Effector memory CD4-positive, alpha-beta T cell (primary cell): ENCODE data around the gene PTPRN2.

Experiments
- DNase-seq, 3 donors: peaks; one replicate each; pipeline ENCODE4 v3.0.0-alpha.2; 2020
- H3K27ac ChIP-seq: 2 replicates; pipeline ENCODE4 v1.7.0; 2013; ENCODE audit warnings: mild to moderate bottlenecking, low read length, moderate library complexity; ENCODE audit not compliant: insufficient read depth, poor library complexity, severe bottlenecking
- H3K27me3 ChIP-seq: replicated peaks from 2 replicates; pipeline ENCODE4 v1.7.0; 2013; ENCODE audit warnings: mild to moderate bottlenecking, low read length; ENCODE audit not compliant: insufficient read depth, control insufficient read depth, poor library complexity, severe bottlenecking
- H3K36me3 ChIP-seq: 2 replicates; pipeline ENCODE4 v1.7.0; 2013; ENCODE audit warnings: mild to moderate bottlenecking, low read length, moderate library complexity; ENCODE audit not compliant: control insufficient read depth, insufficient read depth
- H3K4me1 ChIP-seq: 2 replicates; pipeline ENCODE4 v1.7.0; 2013; ENCODE audit warnings: low read length, mild to moderate bottlenecking; ENCODE audit not compliant: control insufficient read depth, insufficient read depth, poor library complexity, severe bottlenecking
- H3K4me3 ChIP-seq: 2 replicates; pipeline ENCODE4 v1.7.0; 2013; ENCODE audit warnings: low read length, low read depth, mild to moderate bottlenecking; ENCODE audit not compliant: insufficient read depth, poor library complexity, severe bottlenecking
- H3K9me3 ChIP-seq: 2 replicates; pipeline ENCODE4 v1.7.0; 2013; ENCODE audit warnings: mild to moderate bottlenecking, low read length, moderate library complexity; ENCODE audit not compliant: control insufficient read depth

The PTPRN2 gene

GRCh38 chr7:157844611-157845010, 743.0 kb downstream of the PTPRN2 start:
- no peak overlapping the region for H3K27ac ChIP-seq
- H3K36me3 ChIP-seq: no peaks in the 10 kb centered on the region
- no peaks in the 10 kb centered on the region for H3K27me3 ChIP-seq
- no peak overlapping the region for H3K4me3 ChIP-seq
- H3K9me3 ChIP-seq: no peaks in the 10 kb centered on the region
- DNase-seq: no peak
- H3K4me1 ChIP-seq: no peaks in the 10 kb centered on the region

DNA sequence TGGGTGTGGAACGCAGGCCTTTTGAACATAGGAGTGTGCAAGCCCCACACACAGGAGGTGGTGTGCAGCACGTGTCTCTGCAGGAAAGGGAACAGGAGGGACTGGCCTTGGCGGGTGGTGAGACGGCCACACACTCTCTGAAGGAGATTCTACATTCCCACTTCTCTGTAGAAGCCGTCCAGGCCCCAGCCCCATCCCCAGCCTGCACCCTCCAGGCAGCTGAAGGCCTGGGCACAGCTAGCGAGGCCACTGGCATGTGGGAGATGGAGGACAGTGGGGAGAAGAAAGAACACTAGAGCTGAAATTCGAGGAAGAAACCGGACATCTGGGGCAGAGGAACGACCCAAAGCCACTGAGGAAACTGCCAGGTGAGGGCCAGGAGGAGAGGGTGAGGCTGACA, 743.5 kb downstream of the PTPRN2 start:
- H3K36me3 ChIP-seq: no peaks in the 10 kb centered on the region
- no peaks in the 10 kb centered on the region for H3K27me3 ChIP-seq
- no peaks in the 10 kb centered on the region for H3K9me3 ChIP-seq
- H3K4me3 ChIP-seq: no peak overlapping the region
- no peak overlapping the region for H3K27ac ChIP-seq
- H3K4me1 ChIP-seq: no peaks in the 10 kb centered on the region
- no peak for DNase-seq

GRCh38 chr7:157843336-157844140, 744.1 kb downstream of the PTPRN2 start:
- H3K4me1 ChIP-seq: no peaks in the 10 kb centered on the region
- H3K4me3 ChIP-seq: no peak overlapping the region
- DNase-seq: no peak
- no peaks in the 10 kb centered on the region for H3K36me3 ChIP-seq
- H3K27me3 ChIP-seq: no peaks in the 10 kb centered on the region
- no peak overlapping the region for H3K27ac ChIP-seq
- no peaks in the 10 kb centered on the region for H3K9me3 ChIP-seq

DNA sequence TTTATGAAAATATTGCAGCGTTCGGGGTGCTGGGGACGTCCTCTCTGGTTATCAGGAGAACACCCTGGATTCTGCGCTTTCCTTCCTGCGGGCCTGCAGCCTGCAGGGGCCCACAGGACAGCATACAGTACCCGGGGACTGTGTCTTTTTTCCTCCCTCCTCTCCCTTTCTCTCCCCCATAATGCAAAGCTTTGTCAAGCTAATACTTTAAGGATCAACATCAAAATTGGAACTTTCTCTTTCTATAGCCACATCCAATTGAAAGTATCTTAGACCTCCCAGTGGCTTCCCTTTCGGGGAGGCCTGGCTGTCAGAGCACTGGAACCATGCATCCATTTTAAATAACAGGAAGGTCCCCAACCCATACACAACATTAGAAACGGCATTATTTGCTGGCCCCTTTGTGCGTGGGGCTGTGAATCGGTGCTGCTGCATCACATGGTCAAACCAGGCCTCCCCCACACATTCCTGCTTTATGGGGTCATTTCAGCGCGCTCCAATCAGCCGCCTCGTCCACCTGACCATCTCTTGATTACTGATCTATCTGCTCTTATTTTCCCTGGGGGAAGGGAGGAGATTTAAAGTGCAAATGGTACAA, 745.8 kb downstream of the PTPRN2 start:
- H3K36me3 ChIP-seq: no peaks in the 10 kb centered on the region
- DNase-seq: no peak
- no peak overlapping the region for H3K4me3 ChIP-seq
- H3K27me3 ChIP-seq: no peaks in the 10 kb centered on the region
- no peaks in the 10 kb centered on the region for H3K4me1 ChIP-seq
- H3K27ac ChIP-seq: no peak overlapping the region
- no peaks in the 10 kb centered on the region for H3K9me3 ChIP-seq

DNA sequence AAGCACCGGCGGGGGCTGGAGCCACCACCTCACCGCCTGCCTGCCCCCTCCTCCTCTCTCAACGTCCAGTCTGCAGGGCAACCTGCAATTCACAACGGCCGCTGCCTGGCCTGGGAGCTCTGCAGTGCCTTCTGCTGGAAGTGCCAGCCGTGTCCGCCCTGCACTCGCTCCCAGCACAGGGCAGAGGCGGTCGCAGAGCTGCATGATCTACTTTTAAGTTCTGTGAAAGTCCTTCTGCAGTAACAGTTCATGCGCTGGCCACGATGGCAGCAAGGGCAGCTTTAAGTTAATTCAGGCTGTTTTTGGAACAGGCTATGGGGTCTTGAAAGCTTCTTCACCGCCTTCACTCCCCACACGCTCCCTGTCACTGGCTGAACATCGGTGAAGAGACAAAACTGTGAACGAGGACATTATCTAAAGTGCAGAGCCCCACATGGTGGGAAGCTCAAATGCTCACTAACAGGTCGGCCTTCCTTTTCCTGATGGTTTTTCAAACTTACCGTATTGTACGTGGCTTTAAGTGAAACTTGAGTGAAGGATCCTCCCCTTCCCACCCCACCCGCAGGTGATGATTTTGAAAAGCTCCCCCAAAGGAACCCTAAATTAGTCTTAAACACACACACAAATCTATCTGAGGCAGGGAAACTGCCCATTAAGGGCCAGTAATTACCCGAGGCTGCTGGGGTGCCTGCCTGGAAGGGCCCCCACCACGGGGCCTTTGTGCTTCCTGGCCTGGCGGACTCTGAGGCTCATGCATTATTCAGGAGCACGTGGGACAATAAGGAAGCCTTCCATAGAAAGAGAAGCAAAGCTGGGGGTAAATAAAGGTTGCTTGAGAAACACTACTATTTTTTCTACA, 746.5 kb downstream of the PTPRN2 start:
- no peaks in the 10 kb centered on the region for H3K36me3 ChIP-seq
- no peak overlapping the region for H3K4me3 ChIP-seq
- no peak overlapping the region for H3K27ac ChIP-seq
- no peaks in the 10 kb centered on the region for H3K27me3 ChIP-seq
- H3K4me1 ChIP-seq: no peaks in the 10 kb centered on the region
- DNase-seq: no peak
- H3K9me3 ChIP-seq: no peaks in the 10 kb centered on the region

GRCh38 chr7:157840174-157840913, 747.3 kb downstream of the PTPRN2 start:
- Histone ChIP-seq H3K4me1 (no peaks in the 10 kb centered on the region), H3K4me3 (no peak overlapping the region), H3K27me3 (no peaks in the 10 kb centered on the region), H3K36me3 (no peaks in the 10 kb centered on the region), H3K27ac (no peak overlapping the region), H3K9me3 (no peaks in the 10 kb centered on the region)
- DNase-seq: no peak

DNA sequence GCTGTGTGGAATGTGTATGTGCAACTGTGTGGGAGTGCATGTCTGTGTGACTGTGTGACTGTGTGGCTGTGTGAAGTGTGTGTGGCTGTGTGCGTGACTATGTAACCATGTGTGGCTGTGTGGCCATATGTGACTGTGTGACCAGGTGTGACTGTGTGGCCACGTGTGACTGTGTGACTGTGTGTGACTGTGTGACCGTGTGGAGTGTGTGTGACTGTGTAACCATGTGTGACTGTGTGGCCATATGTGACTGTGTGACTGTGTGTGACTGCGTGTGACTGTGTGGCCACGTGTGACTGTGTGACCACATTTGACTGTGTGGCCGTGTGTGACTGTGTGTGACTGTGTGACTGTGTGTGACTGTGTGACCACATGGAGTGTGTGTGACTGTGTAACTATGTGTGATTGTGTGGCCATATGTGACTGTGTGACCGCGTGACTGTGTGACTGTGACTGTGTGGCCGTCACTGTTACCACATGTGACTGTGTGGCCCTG, 747.9 kb downstream of the PTPRN2 start:
- Histone ChIP-seq H3K4me1 (no peaks in the 10 kb centered on the region), H3K9me3 (no peaks in the 10 kb centered on the region), H3K27me3 (no peaks in the 10 kb centered on the region), H3K27ac (no peak overlapping the region), H3K36me3 (no peaks in the 10 kb centered on the region), H3K4me3 (no peak overlapping the region)
- DNase-seq: no peak

- no peaks in the 10 kb centered on the region for H3K4me1 ChIP-seq
- H3K9me3 ChIP-seq: no peaks in the 10 kb centered on the region
- no peaks in the 10 kb centered on the region for H3K27me3 ChIP-seq
- no peak overlapping the region for H3K27ac ChIP-seq
- no peak for DNase-seq
- no peak overlapping the region for H3K4me3 ChIP-seq
- no peaks in the 10 kb centered on the region for H3K36me3 ChIP-seq
These were observed 748.4 kb downstream of the PTPRN2 start for GRCh38 chr7:157839226-157839625.

DNA sequence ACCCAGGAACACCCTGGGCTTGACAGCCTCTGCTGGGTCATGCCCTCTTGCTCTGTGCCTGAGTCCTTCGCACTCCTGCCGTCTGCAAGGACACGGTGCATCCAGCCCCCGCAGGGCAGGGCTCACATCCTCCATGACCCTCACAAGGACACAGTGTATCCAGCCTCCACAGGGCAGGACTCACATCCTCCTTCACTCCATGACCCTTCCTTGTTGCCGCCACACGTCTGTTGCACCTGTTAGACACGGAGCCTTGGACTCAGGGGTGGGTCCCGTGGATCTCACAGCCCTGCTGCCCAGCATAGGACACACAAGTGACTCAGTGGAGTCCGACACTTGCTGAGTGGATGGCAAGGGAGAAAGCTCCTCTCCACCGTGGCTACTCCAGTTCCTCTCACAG, 750.1 kb downstream of the PTPRN2 start:
- H3K4me3 ChIP-seq: no peak overlapping the region
- DNase-seq: no peak
- H3K4me1 ChIP-seq: no peaks in the 10 kb centered on the region
- H3K9me3 ChIP-seq: no peaks in the 10 kb centered on the region
- no peaks in the 10 kb centered on the region for H3K36me3 ChIP-seq
- no peaks in the 10 kb centered on the region for H3K27me3 ChIP-seq
- no peak overlapping the region for H3K27ac ChIP-seq
